LNCaP clone FGC (cell line): ENCODE data around the gene DAGLA.
"Not testable (repeated sequence)": the region's sequence is repeated elsewhere in the genome, so short reads cannot be mapped to it uniquely, and the experiment has no call there.

ENCODE experiments used
- DNase-seq: peaks from one replicate; pipeline ENCODE4 v3.0.0-alpha.2; 2011; ENCODE audit warnings: low read depth
- H3K4me3 ChIP-seq: 2 replicates; pipeline ENCODE4 v1.5.1; 2011; ENCODE audit warnings: mild to moderate bottlenecking, low read depth, low read length, control low read depth
- CTCF ChIP-seq: IDR thresholded peaks from 2 replicates; pipeline ENCODE4 v1.5.1; 2012; ENCODE audit warnings: mild to moderate bottlenecking; ENCODE audit not compliant: control insufficient read depth, insufficient read depth; ENCODE audit errors: extremely low read depth

Gene DAGLA

DNA sequence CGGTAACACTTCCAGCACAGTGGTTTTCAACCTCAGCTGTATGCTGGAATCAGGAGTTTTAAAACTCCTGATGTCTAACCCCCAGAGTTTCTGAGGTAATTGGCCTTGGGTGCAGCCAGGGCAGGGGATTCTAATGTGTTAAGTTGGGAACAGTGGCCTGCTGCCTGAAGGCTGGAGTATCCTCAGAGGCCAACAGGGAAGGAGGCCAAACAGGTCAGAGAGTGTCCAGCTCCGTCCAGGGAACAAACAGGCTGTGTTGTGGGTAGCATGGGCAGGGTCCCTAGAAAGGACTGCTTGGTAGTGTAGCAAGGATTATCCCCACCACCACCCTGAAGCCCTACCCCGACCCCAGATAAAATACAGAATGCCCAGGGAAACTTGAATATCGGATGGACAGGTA, 10.8 kb upstream of the DAGLA start:
- H3K4me3 ChIP-seq: no peak overlapping the region
- no peak for TF ChIP-seq CTCF
- DNase-seq: no peak

DNA sequence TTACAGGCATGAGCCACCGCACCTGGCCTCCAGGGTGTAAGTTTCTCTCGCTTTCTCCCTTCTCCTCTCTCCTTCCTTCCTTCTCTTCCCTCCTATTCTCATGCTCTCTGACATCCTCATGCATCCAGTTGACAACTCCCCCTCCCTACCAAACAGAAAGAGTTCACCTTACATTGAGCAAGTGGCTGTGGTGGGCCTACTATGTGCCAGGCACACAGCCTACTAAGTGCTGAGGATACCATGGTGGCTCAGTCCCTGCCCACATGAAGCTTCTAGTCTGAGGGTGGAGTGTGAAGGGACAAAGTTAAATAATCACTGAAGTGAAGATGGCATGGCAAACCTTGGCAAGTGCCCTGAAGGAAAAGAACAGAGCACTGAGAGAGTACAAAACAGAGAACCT, 9.6 kb upstream of the DAGLA start:
- no peak for DNase-seq
- no peak for TF ChIP-seq CTCF
- no peak overlapping the region for H3K4me3 ChIP-seq

DNA sequence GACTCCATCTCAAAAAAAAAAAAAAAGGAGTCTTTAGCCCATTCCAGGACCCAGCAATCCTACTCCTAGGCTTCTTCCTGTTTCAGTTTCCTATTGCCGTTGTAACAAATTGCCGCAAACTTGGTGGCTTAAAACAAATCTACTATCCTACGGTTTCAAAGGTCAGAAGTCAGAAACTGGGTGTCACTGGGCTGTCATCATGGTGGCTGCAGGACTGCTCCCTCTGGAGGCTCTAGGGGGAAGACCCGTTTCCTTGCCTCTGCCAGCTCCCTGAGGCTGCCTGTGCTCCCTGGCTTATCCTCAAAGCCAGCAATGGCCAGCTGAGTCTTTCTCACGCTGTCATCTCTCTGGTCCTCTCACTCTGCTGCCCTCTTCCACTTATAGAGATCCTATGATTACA, 8.7 kb upstream of the DAGLA start:
- H3K4me3 ChIP-seq: no peak overlapping the region
- no peak for DNase-seq
- TF ChIP-seq CTCF: peak; percentile 27; the same call in 1 of the 2 replicates

DNA sequence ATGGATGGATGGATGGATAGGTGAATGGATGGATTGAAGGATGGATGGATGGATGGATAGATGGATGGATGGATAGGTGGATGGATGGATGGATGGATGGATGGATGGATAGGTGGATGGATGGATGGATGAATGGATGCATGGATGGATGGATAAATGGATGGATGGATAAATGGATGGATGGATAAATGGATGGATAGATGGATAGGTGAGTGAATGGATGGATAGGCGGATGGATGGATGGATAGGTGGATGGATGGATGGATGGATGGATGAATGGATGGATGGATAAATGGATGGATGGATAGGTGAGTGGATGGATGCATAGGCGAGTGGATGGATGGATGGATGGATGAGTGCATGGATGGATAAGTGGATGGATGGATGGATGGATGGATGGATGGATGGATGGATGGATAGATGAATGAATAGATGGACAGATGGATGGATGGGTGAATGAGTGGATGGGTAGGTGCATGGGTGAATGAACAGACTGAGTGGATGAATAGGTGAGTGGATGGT, 6.2 kb upstream of the DAGLA start:
- H3K4me3 ChIP-seq, DNase-seq: not testable (repeated sequence)

DNA sequence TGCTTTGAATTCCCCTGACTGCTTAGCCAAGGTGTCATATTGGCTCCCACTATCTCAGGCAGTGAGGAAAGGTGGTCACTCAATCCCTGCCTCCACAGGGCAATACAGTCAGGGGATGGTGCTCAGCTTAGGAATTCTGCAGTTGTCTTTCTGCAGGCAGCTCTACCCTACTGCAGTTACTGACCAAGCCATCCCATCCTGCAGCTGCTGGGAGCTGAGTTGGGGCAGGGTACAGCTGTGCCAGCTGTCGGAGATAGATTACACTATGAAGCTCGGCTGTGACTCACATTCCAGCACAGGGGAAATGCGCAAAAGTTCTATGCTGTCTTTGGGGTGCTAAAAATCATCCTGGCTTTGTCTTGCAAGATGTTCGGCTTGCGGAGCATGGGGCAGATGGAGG, 4.4 kb upstream of the DAGLA start:
- no peak overlapping the region for H3K4me3 ChIP-seq
- TF ChIP-seq CTCF: no peak
- DNase-seq: no peak

DNA sequence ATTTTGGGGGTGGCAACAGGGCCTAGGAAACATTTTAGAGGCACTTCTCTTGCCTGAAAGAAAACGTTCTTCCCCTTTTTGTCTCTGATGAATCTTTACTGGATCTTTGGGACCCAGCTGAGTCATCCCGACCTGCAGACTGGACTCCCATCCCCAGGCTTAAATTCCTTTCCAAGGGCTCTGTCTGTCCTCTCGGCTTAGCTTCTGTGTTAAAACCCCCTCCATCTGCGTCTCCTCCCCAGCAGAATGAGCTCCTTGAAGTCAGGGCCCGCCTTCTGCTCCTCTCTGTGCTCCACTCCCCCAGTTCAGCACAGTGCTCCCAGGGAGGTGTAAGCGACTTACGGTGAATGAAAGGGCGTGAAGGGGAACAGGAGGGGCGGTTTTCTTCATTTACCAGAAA, 895 bp upstream of the DAGLA start:
- no peak for TF ChIP-seq CTCF
- DNase-seq: no peak
- H3K4me3 ChIP-seq: no peak overlapping the region

GRCh38 chr11:61680622-61681221, 531 bp downstream of the DAGLA start:
- TF ChIP-seq CTCF: no peak
- H3K4me3 ChIP-seq: peak overlapping the region; percentile 60
- DNase-seq: no peak
